Neural crest cell (in vitro differentiated cells): ENCODE measurements around the gene PLEKHG3. TPM values are rescaled to one million over a fixed set of nuclear protein-coding genes. Genes with fewer than 3 reads are reported as not detected.
A peak's percentile ranks its signal among the peaks of the same experiment; 100 is the strongest.

Experiments used
- DNase-seq: peaks from one replicate; pipeline ENCODE4 v3.0.0; 2021; ENCODE audit warnings: low read depth, mixed read lengths, low spot score
- H3K27ac Mint-ChIP-seq: one replicate; pipeline ENCODE4 v1.8.0; 2021; ENCODE audit warnings: mild to moderate bottlenecking, mixed read lengths; ENCODE audit not compliant: unreplicated experiment
- H3K27me3 Mint-ChIP-seq: 2 replicates; pipeline ENCODE4 v1.8.0; 2021; ENCODE audit warnings: low read depth, mild to moderate bottlenecking, mixed read lengths
- H3K36me3 Mint-ChIP-seq: 2 replicates; pipeline ENCODE4 v1.8.0; 2021; ENCODE audit warnings: low read depth, mild to moderate bottlenecking, mixed read lengths
- H3K4me1 Mint-ChIP-seq: 2 replicates; pipeline ENCODE4 v1.8.0; 2021; ENCODE audit warnings: mixed read lengths
- H3K4me3 Mint-ChIP-seq: one replicate; pipeline ENCODE4 v1.8.0; 2021; ENCODE audit warnings: mild to moderate bottlenecking, mixed read lengths
- H3K9me3 Mint-ChIP-seq: 2 replicates; pipeline ENCODE4 v1.8.0; 2021; ENCODE audit warnings: mixed read lengths
- CTCF ChIP-seq: fragments of 200-600 bp; sonication (generic); conservative IDR thresholded peaks from 2 replicates; pipeline ENCODE4 v1.5.0; 2021; ENCODE audit warnings: antibody characterized with exemption, mild to moderate bottlenecking
- total RNA-seq: library from RNA; stranded (reverse); gene quantifications from 2 replicates; pipeline ENCODE4 v1.2.1, GENCODE V29; 2021

The PLEKHG3 gene
- total RNA-seq, 1 donor from 2014 or later: 43.4 TPM

GRCh38 chr14:64715146-64715627 lies 11.0 kb downstream of the PLEKHG3 start:
- H3K9me3 Mint-ChIP-seq: peaks cover 20% of the 10 kb centered on the region
- H3K27me3 Mint-ChIP-seq: peaks cover 60% of the 10 kb centered on the region
- H3K27ac Mint-ChIP-seq: no peak overlapping the region
- TF ChIP-seq CTCF: no peak
- H3K4me1 Mint-ChIP-seq: peaks cover 47% of the 10 kb centered on the region
- H3K4me3 Mint-ChIP-seq: peak overlapping the region; percentile 87
- DNase-seq: no peak
- peaks cover 31% of the 10 kb centered on the region for H3K36me3 Mint-ChIP-seq

- Mint-ChIP-seq H3K36me3 (peaks cover 33% of the 10 kb centered on the region), H3K9me3 (peaks cover 20% of the 10 kb centered on the region), H3K27ac (peak overlapping the region; percentile 73), H3K4me3 (peak overlapping the region; percentile 87), H3K27me3 (peaks cover 66% of the 10 kb centered on the region), H3K4me1 (peaks cover 52% of the 10 kb centered on the region)
- no peak for DNase-seq
- no peak for TF ChIP-seq CTCF
These were observed 11.6 kb downstream of the PLEKHG3 start for GRCh38 chr14:64715628-64716412.

- Mint-ChIP-seq H3K27me3 (peaks cover 84% of the 10 kb centered on the region), H3K36me3 (peaks cover 25% of the 10 kb centered on the region), H3K4me1 (peaks cover 65% of the 10 kb centered on the region), H3K9me3 (peaks cover 10% of the 10 kb centered on the region), H3K4me3 (peak overlapping the region; percentile 38), H3K27ac (no peak overlapping the region)
- no peak for TF ChIP-seq CTCF
- no peak for DNase-seq
These were observed 13.6 kb downstream of the PLEKHG3 start for GRCh38 chr14:64717870-64718269.

GRCh38 chr14:64718762-64719161 lies 14.5 kb downstream of the PLEKHG3 start:
- H3K4me3 Mint-ChIP-seq: no peak overlapping the region
- peaks cover 92% of the 10 kb centered on the region for H3K27me3 Mint-ChIP-seq
- H3K4me1 Mint-ChIP-seq: peaks cover 69% of the 10 kb centered on the region
- peaks cover 3% of the 10 kb centered on the region for H3K9me3 Mint-ChIP-seq
- H3K27ac Mint-ChIP-seq: no peak overlapping the region
- TF ChIP-seq CTCF: no peak
- H3K36me3 Mint-ChIP-seq: peaks cover 18% of the 10 kb centered on the region
- no peak for DNase-seq

GRCh38 chr14:64719601-64720000 lies 15.4 kb downstream of the PLEKHG3 start:
- TF ChIP-seq CTCF: no peak
- peaks cover 95% of the 10 kb centered on the region for H3K27me3 Mint-ChIP-seq
- no peak overlapping the region for H3K27ac Mint-ChIP-seq
- H3K4me3 Mint-ChIP-seq: peak overlapping the region; percentile 56
- H3K9me3 Mint-ChIP-seq: no peaks in the 10 kb centered on the region
- H3K4me1 Mint-ChIP-seq: peaks cover 77% of the 10 kb centered on the region
- no peak for DNase-seq
- H3K36me3 Mint-ChIP-seq: peaks cover 13% of the 10 kb centered on the region
